Stimulated activated CD8-positive, alpha-beta memory T cell treated with anti-CD3 and anti-CD28 coated beads, Interleukin-2, amount 100 ng/mL, for 1 hour (primary cell): ENCODE data around the gene PCDHGC5.

ENCODE experiments used
- DNase-seq, 2 donors: peaks; one replicate each; pipeline ENCODE4 v3.0.0-alpha.2; 2020; ENCODE audit warnings: low read depth in 2 of 2

Gene PCDHGC5

GRCh38 chr5:141488591-141489561 is at the start of gene PCDHGC5:
TSS of gene PCDHGC5 (plus strand) at chr5:141489081. CDS start at chr5:141489241, 160 bp downstream.
- no peak for DNase-seq

GRCh38 chr5:141439411-141440141 is 49.3 kb upstream of the PCDHGC5 start:
- DNase-seq, result no peak

GRCh38 chr5:141440341-141440740 is 48.5 kb upstream of the PCDHGC5 start:
- no peak for DNase-seq

- no peak for DNase-seq
Observed at GRCh38 chr5:141441571-141442170, 47.2 kb upstream of the PCDHGC5 start.

- no peak for DNase-seq
Observed at GRCh38 chr5:141465351-141465750, 23.5 kb upstream of the PCDHGC5 start.

GRCh38 chr5:141475625-141476131 is 13.2 kb upstream of the PCDHGC5 start, which contains the start of gene PCDHGC3:
TSS of gene PCDHGC3 (plus strand) at chr5:141475966. CDS start at chr5:141476117, 151 bp downstream.
- DNase-seq, result no peak

GRCh38 chr5:141476132-141476911 is 12.6 kb upstream of the PCDHGC5 start:
- DNase-seq, result no peak

- no peak for DNase-seq
Observed at GRCh38 chr5:141477044-141477575, 11.8 kb upstream of the PCDHGC5 start.

- no peak for DNase-seq
Observed at GRCh38 chr5:141477815-141478214, 11.1 kb upstream of the PCDHGC5 start.

GRCh38 chr5:141478321-141478945 is 10.4 kb upstream of the PCDHGC5 start:
- DNase-seq, result no peak

- no peak for DNase-seq
Observed at GRCh38 chr5:141479776-141480175, 9.1 kb upstream of the PCDHGC5 start.

- no peak for DNase-seq
Observed at GRCh38 chr5:141483902-141484301, 5.0 kb upstream of the PCDHGC5 start.

- DNase-seq, result no peak
Observed at GRCh38 chr5:141484310-141484640, 4.6 kb upstream of the PCDHGC5 start.

GRCh38 chr5:141484641-141485311 is 4.1 kb upstream of the PCDHGC5 start, which contains the start of gene PCDHGC4:
TSS of gene PCDHGC4 (plus strand) at chr5:141485030. CDS start at chr5:141485174, 144 bp downstream.
- no peak for DNase-seq

- no peak for DNase-seq
Observed at GRCh38 chr5:141485321-141486055, 3.4 kb upstream of the PCDHGC5 start.

- DNase-seq, result no peak
Observed at GRCh38 chr5:141486091-141486490, 2.8 kb upstream of the PCDHGC5 start.

- no peak for DNase-seq
Observed at GRCh38 chr5:141487131-141487530, 1.8 kb upstream of the PCDHGC5 start.

GRCh38 chr5:141489841-141490240 is 960 bp downstream of the PCDHGC5 start:
- DNase-seq, result no peak

GRCh38 chr5:141490271-141490670 is 1.4 kb downstream of the PCDHGC5 start:
- DNase-seq, result no peak
